ENCODE data around the gene WDR91.

DNA sequence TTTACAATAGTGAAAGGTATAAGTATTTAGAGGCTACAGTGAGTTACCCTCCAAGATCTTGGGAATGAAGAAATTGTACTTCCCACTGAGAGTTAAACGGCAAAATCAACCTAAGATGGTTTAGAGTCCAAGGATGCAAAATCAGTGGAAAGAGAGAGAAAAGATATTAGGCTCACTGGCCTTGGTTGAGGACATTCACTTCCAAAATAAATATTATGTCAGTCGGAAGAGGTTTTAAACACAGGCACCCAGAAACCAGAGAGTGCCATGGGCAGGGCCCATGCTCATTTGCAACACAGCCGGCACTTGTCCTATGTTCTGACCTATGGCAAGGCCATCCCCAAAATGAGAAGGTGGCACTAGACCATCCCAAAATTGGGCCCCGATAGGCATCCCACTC lies 3.9 kb upstream of the WDR91 start:
- TF ChIP-seq RAD21 (IDR thresholded peaks at IDR 0.05; ENCODE audit: low read depth) = no peak
- no peak for TF ChIP-seq EP300 (IDR thresholded peaks at IDR 0.05; ENCODE audit: borderline replicate concordance)
- no peak for TF ChIP-seq TEAD4 (IDR thresholded peaks at IDR 0.05)
- no peak for TF ChIP-seq YY1 (IDR thresholded peaks at IDR 0.05; ENCODE audit: low read depth)
- TF ChIP-seq CEBPB (IDR thresholded peaks at IDR 0.05) = no peak
- TF ChIP-seq, protein P1, sequence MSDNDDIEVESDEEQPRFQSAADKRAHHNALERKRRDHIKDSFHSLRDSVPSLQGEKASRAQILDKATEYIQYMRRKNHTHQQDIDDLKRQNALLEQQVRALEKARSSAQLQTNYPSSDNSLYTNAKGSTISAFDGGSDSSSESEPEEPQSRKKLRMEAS (IDR thresholded peaks at IDR 0.05) = no peak
